Ishikawa (cell line): Measurements from ENCODE around the gene ERG28.
A peak's percentile ranks its signal among the peaks of the same experiment; 100 is the strongest.

Source experiments
- CEBPB ChIP-seq: IDR thresholded peaks from 2 replicates; pipeline ENCODE4 v1.6.1; 2012
- CREB1 ChIP-seq: IDR thresholded peaks from 2 replicates; pipeline ENCODE4 v1.6.1; 2012; ENCODE audit warnings: low read depth
- EGR1 ChIP-seq: IDR thresholded peaks from 2 replicates; pipeline ENCODE4 v1.6.1; 2012
- EP300 ChIP-seq: IDR thresholded peaks from 2 replicates; pipeline ENCODE4 v1.6.1; 2012; ENCODE audit warnings: borderline replicate concordance
- FOXM1 ChIP-seq: IDR thresholded peaks from 2 replicates; pipeline ENCODE4 v1.6.1; 2012; ENCODE audit warnings: low read depth, borderline replicate concordance
- MAX ChIP-seq: IDR thresholded peaks from 2 replicates; pipeline ENCODE4 v1.6.1; 2012
- NFIC ChIP-seq: IDR thresholded peaks from 2 replicates; pipeline ENCODE4 v1.6.1; 2012
- RAD21 ChIP-seq: IDR thresholded peaks from 2 replicates; pipeline ENCODE4 v1.6.1; 2012; ENCODE audit warnings: low read depth
- REST ChIP-seq: IDR thresholded peaks from 2 replicates; pipeline ENCODE4 v1.6.1; 2012; ENCODE audit warnings: low read depth, mild to moderate bottlenecking
- TAF1 ChIP-seq: IDR thresholded peaks from 2 replicates; pipeline ENCODE4 v1.6.1; 2012; ENCODE audit warnings: low read depth, mild to moderate bottlenecking
- TCF12 ChIP-seq: IDR thresholded peaks from 2 replicates; pipeline ENCODE4 v1.6.1; 2012; ENCODE audit warnings: low read depth
- TEAD4 ChIP-seq: IDR thresholded peaks from 2 replicates; pipeline ENCODE4 v1.6.1; 2012
- USF1 ChIP-seq: IDR thresholded peaks from 2 replicates; pipeline ENCODE4 v1.6.1; 2012
- YY1 ChIP-seq: IDR thresholded peaks from 2 replicates; pipeline ENCODE4 v1.6.1; 2012; ENCODE audit warnings: low read depth
- ZBTB7A ChIP-seq: IDR thresholded peaks from 2 replicates; pipeline ENCODE4 v1.6.1; 2012; ENCODE audit warnings: low read depth

The ERG28 gene

GRCh38 chr14:75650253-75651058 lies 10.2 kb downstream of the ERG28 start:
- TF ChIP-seq REST = no peak
- TF ChIP-seq MAX = no peak
- no peak for TF ChIP-seq NFIC
- TF ChIP-seq ZBTB7A = no peak
- no peak for TF ChIP-seq EGR1
- TF ChIP-seq TAF1 = no peak
- TF ChIP-seq CEBPB = no peak

GRCh38 chr14:75649773-75650172 lies 10.9 kb downstream of the ERG28 start:
- TF ChIP-seq USF1 (no peak), TEAD4 (no peak), NFIC (no peak), ZBTB7A (no peak), CREB1 (no peak), YY1 (no peak), TCF12 (no peak)

- TF ChIP-seq TEAD4 (no peak), TCF12 (no peak), CREB1 (no peak), REST (no peak), EP300 (no peak)
Measured at GRCh38 chr14:75649337-75649736, 11.3 kb downstream of the ERG28 start.

- TF ChIP-seq CREB1 (no peak), NFIC (peak; percentile 83), TEAD4 (peak; percentile 71), TCF12 (0 out of 2 replicates have a peak, but pooled peaks have one; percentile 17), USF1 (peak; percentile 45; the same call in 1 of the 2 replicates)
Measured at GRCh38 chr14:75648066-75648838, 12.4 kb downstream of the ERG28 start.

- TF ChIP-seq MAX = no peak
- TF ChIP-seq EGR1 = no peak
Measured at GRCh38 chr14:75647640-75648039, 13.0 kb downstream of the ERG28 start.

GRCh38 chr14:75646762-75647161 lies 13.9 kb downstream of the ERG28 start:
- TF ChIP-seq REST (no peak), EGR1 (no peak), MAX (no peak), TAF1 (no peak), NFIC (no peak), TCF12 (no peak), CEBPB (no peak), RAD21 (no peak), FOXM1 (no peak), TEAD4 (no peak), CREB1 (no peak), USF1 (no peak), ZBTB7A (no peak), EP300 (no peak), YY1 (no peak)
